Measurements from ENCODE around the gene PNLIP.

DNA sequence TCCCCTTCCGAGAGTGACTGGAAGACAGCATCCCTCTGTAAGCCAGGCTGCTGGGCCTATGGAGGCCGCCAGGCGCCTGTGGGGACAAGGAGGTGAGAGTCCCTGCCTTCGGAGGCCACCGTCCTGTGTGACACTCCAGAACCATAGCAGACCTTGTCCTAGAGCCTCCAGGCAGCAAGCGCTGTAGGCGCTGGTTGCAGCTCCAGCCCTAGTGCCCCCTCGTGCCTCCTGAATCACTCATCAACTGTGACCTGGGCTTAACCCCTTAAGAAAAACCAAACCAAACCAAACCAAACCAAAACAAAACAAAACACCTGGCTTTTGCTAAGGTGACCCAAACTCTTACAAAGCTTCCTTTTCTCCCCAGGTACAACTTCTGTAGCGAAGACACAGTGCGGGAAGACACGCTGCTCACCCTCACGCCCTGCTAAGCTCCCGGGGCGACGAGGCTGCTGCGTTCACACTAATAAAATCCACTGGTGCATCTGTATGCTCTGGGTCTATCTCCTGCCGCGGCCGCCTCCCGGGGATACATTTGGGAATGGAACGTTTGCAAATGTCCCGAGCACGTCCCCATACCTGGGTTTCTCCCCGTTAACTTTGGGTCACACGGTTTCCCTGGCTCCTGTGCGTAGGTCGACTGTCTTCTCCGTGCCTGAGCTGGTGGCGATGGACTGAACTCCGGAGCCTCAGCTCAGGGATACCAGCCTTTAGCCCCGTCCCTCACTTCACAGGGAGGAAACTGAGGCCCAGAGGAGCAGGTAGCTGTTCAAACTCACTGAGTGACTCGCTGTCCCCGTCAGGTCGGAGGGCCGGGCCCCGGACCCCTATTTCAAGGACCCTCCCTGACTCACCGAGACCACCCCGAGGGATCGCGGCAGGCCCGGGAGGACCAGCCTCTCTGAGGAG lies 63.2 kb downstream of the PNLIP start:
- TF ChIP-seq POLR2A (IDR thresholded peaks at IDR 0.05): no peak
- TF ChIP-seq, protein P1, sequence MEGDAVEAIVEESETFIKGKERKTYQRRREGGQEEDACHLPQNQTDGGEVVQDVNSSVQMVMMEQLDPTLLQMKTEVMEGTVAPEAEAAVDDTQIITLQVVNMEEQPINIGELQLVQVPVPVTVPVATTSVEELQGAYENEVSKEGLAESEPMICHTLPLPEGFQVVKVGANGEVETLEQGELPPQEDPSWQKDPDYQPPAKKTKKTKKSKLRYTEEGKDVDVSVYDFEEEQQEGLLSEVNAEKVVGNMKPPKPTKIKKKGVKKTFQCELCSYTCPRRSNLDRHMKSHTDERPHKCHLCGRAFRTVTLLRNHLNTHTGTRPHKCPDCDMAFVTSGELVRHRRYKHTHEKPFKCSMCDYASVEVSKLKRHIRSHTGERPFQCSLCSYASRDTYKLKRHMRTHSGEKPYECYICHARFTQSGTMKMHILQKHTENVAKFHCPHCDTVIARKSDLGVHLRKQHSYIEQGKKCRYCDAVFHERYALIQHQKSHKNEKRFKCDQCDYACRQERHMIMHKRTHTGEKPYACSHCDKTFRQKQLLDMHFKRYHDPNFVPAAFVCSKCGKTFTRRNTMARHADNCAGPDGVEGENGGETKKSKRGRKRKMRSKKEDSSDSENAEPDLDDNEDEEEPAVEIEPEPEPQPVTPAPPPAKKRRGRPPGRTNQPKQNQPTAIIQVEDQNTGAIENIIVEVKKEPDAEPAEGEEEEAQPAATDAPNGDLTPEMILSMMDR (IDR thresholded peaks at IDR 0.05): no peak
- TF ChIP-seq EP300 (IDR thresholded peaks at IDR 0.05): no peak
